HUDEP-2 (cell line): ENCODE results near the gene SLC2A4RG.
"Not testable (repeated sequence)": the region's sequence is repeated elsewhere in the genome, so short reads cannot be mapped to it uniquely, and the experiment has no call there.

Experiments used
- DNase-seq, 76 experiments: peaks; one replicate each; lab custom pipeline; 2025; ENCODE audit not compliant: unreplicated experiment in 76 of 76; lab: John Stamatoyannopoulos, UW

The SLC2A4RG gene

GRCh38 chr20:63773571-63774241 lies 34.1 kb downstream of the SLC2A4RG start:
- DNase-seq, result no peak

- DNase-seq, result no peak
These were observed 34.7 kb downstream of the SLC2A4RG start for GRCh38 chr20:63774306-63774705.

GRCh38 chr20:63775096-63775978 lies 35.8 kb downstream of the SLC2A4RG start:
- peak in 2 of 76 experiments; percentile 7 to 17 for DNase-seq

GRCh38 chr20:63776875-63777274 lies 37.3 kb downstream of the SLC2A4RG start:
- DNase-seq, result not testable (repeated sequence)

DNA sequence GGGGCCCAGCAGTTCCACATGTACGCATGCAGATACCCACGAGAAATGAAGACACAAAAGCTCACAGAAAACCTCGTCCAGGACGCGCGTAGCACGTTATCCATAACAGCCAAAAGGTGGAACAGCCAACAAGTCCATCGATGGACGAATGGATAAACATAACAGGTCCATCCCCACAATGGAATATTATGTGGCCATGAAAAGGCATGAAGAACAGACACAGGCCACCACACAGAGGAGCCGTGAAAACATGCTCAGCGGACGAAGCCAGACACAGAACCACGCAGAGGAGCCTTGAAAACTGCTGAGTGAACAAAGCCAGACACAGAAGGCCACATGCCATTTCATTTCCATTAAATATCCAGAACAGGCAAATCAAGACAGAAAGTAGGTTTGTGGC lies 38.0 kb downstream of the SLC2A4RG start:
- no peak for DNase-seq

DNA sequence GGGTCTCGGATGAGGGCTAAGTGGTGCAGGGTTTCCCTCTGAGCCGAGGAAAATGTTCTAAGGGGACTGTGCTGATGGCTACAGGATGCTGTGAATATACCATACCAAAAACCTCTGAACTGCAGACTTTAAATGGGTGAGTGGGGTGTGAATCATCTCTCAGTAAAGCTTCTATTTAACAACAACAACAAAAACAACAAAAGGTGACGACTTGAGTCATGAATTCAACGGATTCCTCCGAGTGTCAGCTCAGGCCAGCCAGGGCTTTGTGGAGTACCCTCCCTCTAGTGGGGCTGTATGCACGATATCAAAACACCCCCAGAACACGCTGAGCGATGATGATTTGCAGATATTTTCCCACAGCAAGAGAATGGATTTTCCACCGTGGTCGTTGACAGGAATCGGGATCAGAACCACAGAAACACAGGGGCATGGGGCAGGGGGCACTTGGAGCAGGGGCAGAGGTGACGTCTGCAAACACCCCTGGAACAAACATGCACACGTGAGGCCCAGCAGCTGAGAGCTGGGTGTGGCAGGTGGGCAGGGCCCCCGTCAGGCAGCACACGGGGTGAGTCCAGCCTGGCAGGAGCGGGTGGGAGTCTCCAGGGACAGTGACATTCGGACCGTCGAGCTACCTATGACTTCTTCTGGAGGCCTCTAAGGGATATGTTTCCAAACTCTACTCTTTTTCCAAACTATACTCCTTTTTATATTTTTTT lies 38.6 kb downstream of the SLC2A4RG start:
- no peak for DNase-seq

- no peak for DNase-seq
These were observed 39.3 kb downstream of the SLC2A4RG start for GRCh38 chr20:63778857-63779256.

DNA sequence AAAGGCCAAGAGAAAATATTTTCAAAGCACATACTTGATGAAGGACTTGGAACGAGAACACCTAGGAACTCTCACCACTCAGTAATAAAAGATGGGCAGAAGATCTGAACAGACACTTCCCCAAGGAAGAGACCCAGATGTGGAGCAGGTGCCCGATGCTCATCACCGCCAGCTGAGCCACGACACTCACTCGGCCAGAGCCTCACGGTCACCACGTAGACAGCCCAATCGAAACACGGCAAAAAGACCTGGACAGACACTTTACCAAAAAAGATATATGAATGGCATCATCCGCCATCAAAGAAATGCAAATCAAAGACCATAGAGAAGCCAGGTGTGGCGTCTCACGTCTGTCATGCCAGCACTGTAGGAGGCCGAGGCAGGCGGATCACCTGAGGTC lies 41.6 kb downstream of the SLC2A4RG start:
- DNase-seq, result peak in 3 of 76 experiments; percentile 4 to 23 (median 14)

GRCh38 chr20:63782051-63782471 lies 42.5 kb downstream of the SLC2A4RG start:
- DNase-seq, result peak in 2 of 76 experiments; percentile 9 to 12

DNA sequence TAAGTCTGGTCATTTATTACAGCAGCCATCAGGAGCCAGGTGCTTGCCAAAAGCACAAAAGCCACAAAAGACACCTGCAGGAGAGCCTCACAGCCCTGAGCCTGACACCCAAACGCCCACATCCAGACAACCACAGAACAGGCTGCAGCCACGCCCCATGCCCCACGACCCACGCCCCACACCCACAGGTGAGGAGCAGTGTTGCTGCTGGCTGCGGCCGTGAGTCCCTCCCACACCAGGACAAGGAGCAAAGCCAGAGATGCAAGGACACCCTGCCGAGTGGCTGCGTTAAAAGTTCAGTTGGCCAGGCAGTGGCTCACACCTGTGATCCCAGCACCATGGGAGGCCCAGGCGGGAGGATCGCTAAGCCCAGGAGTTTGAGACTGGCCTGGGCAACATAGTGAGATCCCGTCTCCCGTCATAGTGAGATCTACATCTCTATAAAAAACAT lies 43.0 kb downstream of the SLC2A4RG start:
- no peak for DNase-seq

- DNase-seq, result no peak
These were observed 44.4 kb downstream of the SLC2A4RG start for GRCh38 chr20:63783970-63784369.

DNA sequence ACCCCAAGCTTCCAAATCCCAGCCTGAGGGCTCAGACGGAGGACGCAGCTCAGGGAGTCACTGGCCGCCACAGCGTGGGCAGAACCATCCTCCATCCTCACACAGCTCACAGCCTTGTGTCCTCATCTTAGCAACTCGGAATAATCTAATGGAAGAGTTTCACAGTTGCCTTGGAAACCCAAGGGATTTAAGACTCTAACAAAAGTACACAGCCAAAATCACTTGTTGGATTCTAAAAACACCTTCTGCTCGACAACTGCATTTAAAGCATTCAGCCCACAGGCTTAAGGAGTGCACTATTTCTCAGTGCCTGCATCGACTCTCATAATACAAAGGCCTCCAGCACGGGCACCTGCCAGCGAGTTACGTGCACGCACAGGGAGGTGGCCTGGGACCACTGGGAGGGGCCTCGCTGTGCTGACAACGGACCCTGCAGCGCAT lies 46.1 kb downstream of the SLC2A4RG start:
- no peak for DNase-seq

GRCh38 chr20:63787302-63787701 lies 47.7 kb downstream of the SLC2A4RG start:
- DNase-seq, result no peak

DNA sequence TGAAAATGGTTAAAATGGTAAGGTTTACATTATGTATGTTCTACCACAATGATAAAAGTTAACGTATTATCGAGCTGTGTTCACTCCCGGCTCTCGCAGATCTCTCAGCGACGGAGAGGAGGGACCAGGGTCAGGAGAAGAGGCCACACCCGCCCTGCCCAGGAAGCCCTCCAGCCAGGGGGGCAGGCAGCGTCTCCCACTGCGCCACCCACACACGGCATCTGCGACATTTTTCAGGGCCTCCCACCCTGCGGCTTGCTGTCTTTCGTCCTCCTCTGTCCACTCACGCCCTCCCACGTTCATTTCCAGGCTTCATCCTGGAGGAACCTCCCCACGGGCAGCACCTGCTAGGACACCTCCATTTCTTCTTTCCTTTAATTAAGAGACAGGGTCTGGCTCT lies 48.2 kb downstream of the SLC2A4RG start:
- no peak for DNase-seq

DNA sequence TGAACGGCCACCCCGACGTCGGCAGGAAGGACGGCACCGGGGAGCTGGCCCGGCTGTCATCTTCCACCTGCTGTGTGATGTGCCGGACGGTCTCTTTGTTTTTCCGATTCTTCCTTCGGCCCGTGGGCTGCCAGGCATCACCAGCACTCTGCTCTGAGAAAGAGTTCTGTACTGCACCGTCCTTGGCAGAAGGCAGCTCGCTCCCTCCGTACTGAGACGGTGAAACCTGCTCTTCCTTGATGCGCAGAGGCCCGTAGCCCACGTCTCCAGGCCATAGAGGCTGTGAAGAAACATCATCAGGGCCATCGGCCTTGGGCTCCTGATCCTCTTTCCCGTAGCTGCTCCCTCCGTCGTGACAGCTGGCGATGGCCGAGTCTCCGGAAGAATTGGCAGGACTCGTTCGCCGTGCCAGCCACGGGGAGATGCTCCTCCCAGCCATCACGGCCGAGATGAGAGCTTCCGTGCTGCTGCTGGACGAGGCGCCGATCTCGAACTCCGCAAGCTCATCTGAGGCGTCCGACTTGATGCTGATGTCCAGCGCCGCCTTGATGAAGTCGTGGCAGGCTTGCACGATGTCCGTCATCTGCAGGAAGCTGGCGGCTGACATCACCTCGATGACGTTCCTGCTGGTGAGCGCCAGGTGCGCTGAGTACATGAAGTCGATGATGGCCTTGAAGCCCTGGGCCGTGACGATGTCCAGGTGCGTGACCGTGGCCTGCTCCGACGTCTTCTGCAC lies 50.4 kb downstream of the SLC2A4RG start:
- no peak for DNase-seq

- DNase-seq, result no peak
These were observed 51.1 kb downstream of the SLC2A4RG start for GRCh38 chr20:63790572-63791168.

- no peak for DNase-seq
These were observed 52.1 kb downstream of the SLC2A4RG start for GRCh38 chr20:63791497-63792156.

DNA sequence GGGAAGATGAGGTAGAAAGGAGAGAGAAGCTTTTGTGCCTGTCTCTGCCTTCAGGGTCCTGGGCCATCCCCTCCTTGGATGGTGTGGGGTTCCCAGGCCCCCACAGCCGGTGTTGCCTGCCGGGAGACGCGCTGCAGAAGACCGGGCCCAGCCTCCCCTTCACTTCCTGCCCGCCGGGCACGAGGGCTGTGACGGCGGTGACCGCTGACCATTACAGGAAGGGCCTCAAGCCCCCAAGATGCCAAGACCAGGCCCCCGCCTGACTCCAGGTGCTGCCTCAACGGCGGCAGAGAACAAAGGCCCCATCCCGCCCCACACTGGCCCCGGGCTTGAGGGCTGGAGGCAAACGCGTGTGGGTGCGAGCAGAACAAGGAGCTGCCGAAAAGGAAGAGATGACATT lies 53.3 kb downstream of the SLC2A4RG start:
- no peak for DNase-seq
